HG02885 (cell line): ENCODE results near the gene CA10.

Experiments used
- ATAC-seq: cut with Tn5 transposase; IDR thresholded peaks from one replicate; pipeline ENCODE4 v1.9.1; 2021; ENCODE audit warnings: mild to moderate bottlenecking; ENCODE audit not compliant: unreplicated experiment, poor library complexity

The CA10 gene

GRCh38 chr17:51703361-51704341 is 454.9 kb downstream of the CA10 start:
- no peak for ATAC-seq

- ATAC-seq = no peak
Observed at GRCh38 chr17:51702963-51703360, 455.6 kb downstream of the CA10 start.

GRCh38 chr17:51701501-51701900 is 457.0 kb downstream of the CA10 start:
- ATAC-seq = no peak

- ATAC-seq = no peak
Observed at GRCh38 chr17:51700011-51700760, 458.3 kb downstream of the CA10 start.

- no peak for ATAC-seq
Observed at GRCh38 chr17:51699303-51699702, 459.2 kb downstream of the CA10 start.

GRCh38 chr17:51692917-51693316 is 465.6 kb downstream of the CA10 start:
- ATAC-seq = no peak

GRCh38 chr17:51687887-51688286 is 470.6 kb downstream of the CA10 start:
- no peak for ATAC-seq

- no peak for ATAC-seq
Observed at GRCh38 chr17:51685287-51685909, 473.1 kb downstream of the CA10 start.

- no peak for ATAC-seq
Observed at GRCh38 chr17:51684214-51684613, 474.3 kb downstream of the CA10 start.

- ATAC-seq = no peak
Observed at GRCh38 chr17:51683291-51683690, 475.2 kb downstream of the CA10 start.

- no peak for ATAC-seq
Observed at GRCh38 chr17:51682115-51682514, 476.4 kb downstream of the CA10 start.

GRCh38 chr17:51677875-51678274 is 480.6 kb downstream of the CA10 start:
- no peak for ATAC-seq

GRCh38 chr17:51676691-51677487 is 481.6 kb downstream of the CA10 start:
- no peak for ATAC-seq

GRCh38 chr17:51674579-51675255 is 483.8 kb downstream of the CA10 start:
- no peak for ATAC-seq

- no peak for ATAC-seq
Observed at GRCh38 chr17:51673070-51673469, 485.4 kb downstream of the CA10 start.

GRCh38 chr17:51672065-51672464 is 486.4 kb downstream of the CA10 start:
- no peak for ATAC-seq

GRCh38 chr17:51670899-51671298 is 487.6 kb downstream of the CA10 start:
- ATAC-seq = no peak

- no peak for ATAC-seq
Observed at GRCh38 chr17:51668963-51669246, 489.6 kb downstream of the CA10 start.

GRCh38 chr17:51668155-51668962 is 490.2 kb downstream of the CA10 start:
- ATAC-seq = no peak
